ENCODE results near the gene TBL1X. TPM values are rescaled to one million over a fixed set of nuclear protein-coding genes. Genes with fewer than 3 reads are reported as not detected.

The TBL1X gene
- total and polyA plus RNA-seq, 2 donors (not counting 3 experiments of a cell fraction or from before 2014, with no cell fraction given) = 8.7 to 25.3 TPM

- FAIRE-seq = peak; percentile 55
- Histone ChIP-seq H3K9ac (replicated peaks; ENCODE audit: extremely low read depth, insufficient read depth, low read length) (no peak overlapping the region), H3K9me1 (replicated peaks; ENCODE audit: control insufficient read depth, extremely low read depth, insufficient read depth, low read length) (no peaks in the 10 kb centered on the region), H3K9me3 (replicated peaks; ENCODE audit: control insufficient read depth, insufficient read depth, low read length) (no peaks in the 10 kb centered on the region), H3K79me2 (ENCODE audit: control insufficient read depth, insufficient read depth, low read length) (peaks cover 42% of the 10 kb centered on the region), H4K20me1 (replicated peaks; ENCODE audit: control insufficient read depth, extremely low read depth, insufficient read depth, low read length) (no peaks in the 10 kb centered on the region), H3K4me1 (ENCODE audit: control insufficient read depth, extremely low read depth, insufficient read depth, low read length) (peaks cover 15% of the 10 kb centered on the region), H3K36me3 (ENCODE audit: control insufficient read depth in 2 of 2, extremely low read depth in 1 of 2, insufficient read depth in 2 of 2, low read length in 2 of 2) (no peaks in the 10 kb centered on the region), H2AFZ (ENCODE audit: low read depth, low read length) (no peak overlapping the region), H3K27ac (ENCODE audit: insufficient read depth, low read depth, low read length) (no peak overlapping the region), H3K27me3 (ENCODE audit: control insufficient read depth in 2 of 2, insufficient read depth in 2 of 2, low read length in 2 of 2) (no peaks in the 10 kb centered on the region), H3K4me3 (replicated peaks in 1 of 3; ENCODE audit: insufficient read depth in 1 of 3, low read depth in 1 of 3, low read length in 3 of 3) (no peak overlapping the region), H3K4me2 (ENCODE audit: insufficient read depth, low read length) (no peak overlapping the region)
- TF ChIP-seq MAX (IDR thresholded peaks at IDR 0.05; ENCODE audit: insufficient read depth, insufficient read length) (no peak), EZH2 (IDR thresholded peaks at IDR 0.05; ENCODE audit: borderline replicate concordance, low read depth, low read length, severe bottlenecking) (no peak), JUN (IDR thresholded peaks at IDR 0.05; ENCODE audit: borderline replicate concordance, insufficient read depth, insufficient read length, low read depth) (no peak), POLR2A (IDR thresholded peaks at IDR 0.05; ENCODE audit: low read depth, low read length) (no peak), CTCF (IDR thresholded peaks at IDR 0.05; ENCODE audit: extremely low read depth in 1 of 2, insufficient read depth in 1 of 2, low read depth in 1 of 2, low read length in 2 of 2) (no peak), POLR2AphosphoS5 (IDR thresholded peaks at IDR 0.05; ENCODE audit: insufficient read depth, low read depth, low read length) (no peak), FOS (IDR thresholded peaks at IDR 0.05; ENCODE audit: borderline replicate concordance, insufficient read depth, low read length) (no peak)
- POLR2A ChIA-PET = no interaction called here
- BruUV-seq (replicated peaks) = no TSS peak
- dilution Hi-C loops (cut with MboI; ENCODE audit: extremely low pct_ligation_motif_present, low sequenced_read_pairs) (no loop called here), intact Hi-C loops (cut with micrococcal nuclease) (loop anchor here (10.0 kb wide), 1 partner anchor 388 kb away; no protein-coding TSS in a partner anchor)
- no peak for DNase-seq (ENCODE audit: low read depth, low spot score)
- CTCF ChIA-PET = no interaction called here
These were observed 2.3 kb downstream of the TBL1X start for GRCh38 chrX:9467146-9467545.

All from endothelial cell of umbilical vein (primary cell).